ENCODE data around the gene SUCLG1.

DNA sequence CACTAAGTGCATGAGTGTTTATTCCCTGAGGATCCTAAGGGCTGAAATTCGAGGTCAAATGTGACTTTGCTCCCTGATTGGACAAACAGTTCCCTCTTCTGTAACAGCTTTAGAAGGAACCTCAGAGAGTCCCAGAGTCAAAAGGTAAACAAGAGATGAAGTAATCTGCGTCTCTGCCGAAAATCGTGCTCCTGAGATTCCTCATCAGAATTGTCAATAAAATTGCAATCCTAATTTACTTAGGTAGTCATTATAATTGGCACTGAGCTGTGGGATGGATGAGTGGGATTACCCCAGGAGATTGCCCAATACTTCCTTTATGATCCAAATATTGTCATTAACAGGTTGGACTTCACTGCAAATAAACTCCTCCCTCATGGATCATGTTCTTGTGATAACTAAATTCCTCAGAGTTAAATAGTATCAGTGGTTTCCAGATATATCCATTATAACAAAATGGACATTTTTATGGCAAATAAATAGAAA, 907 bp upstream of the SUCLG1 start:
- TF ChIP-seq ZNF146 (tag by site-specific recombination; IDR thresholded peaks at IDR 0.05) (no peak), TCF7L2 (IDR thresholded peaks at IDR 0.05; ENCODE audit: borderline replicate concordance, low read depth, low read length) (no peak), SETDB1 (IDR thresholded peaks at IDR 0.05; ENCODE audit: insufficient read length, low read length) (no peak), ZFP3 (tag by site-specific recombination; IDR thresholded peaks at IDR 0.05; ENCODE audit: low read depth) (no peak), ZNF48 (tag by site-specific recombination; IDR thresholded peaks at IDR 0.05) (no peak)
- TF ChIP-seq, protein P1, sequence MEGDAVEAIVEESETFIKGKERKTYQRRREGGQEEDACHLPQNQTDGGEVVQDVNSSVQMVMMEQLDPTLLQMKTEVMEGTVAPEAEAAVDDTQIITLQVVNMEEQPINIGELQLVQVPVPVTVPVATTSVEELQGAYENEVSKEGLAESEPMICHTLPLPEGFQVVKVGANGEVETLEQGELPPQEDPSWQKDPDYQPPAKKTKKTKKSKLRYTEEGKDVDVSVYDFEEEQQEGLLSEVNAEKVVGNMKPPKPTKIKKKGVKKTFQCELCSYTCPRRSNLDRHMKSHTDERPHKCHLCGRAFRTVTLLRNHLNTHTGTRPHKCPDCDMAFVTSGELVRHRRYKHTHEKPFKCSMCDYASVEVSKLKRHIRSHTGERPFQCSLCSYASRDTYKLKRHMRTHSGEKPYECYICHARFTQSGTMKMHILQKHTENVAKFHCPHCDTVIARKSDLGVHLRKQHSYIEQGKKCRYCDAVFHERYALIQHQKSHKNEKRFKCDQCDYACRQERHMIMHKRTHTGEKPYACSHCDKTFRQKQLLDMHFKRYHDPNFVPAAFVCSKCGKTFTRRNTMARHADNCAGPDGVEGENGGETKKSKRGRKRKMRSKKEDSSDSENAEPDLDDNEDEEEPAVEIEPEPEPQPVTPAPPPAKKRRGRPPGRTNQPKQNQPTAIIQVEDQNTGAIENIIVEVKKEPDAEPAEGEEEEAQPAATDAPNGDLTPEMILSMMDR (tag by site-specific recombination; IDR thresholded peaks at IDR 0.05): no peak

Measured in HEK293 (cell line).